SK-N-SH (cell line): ENCODE measurements around the gene IRAK3.
A peak's percentile ranks its signal among the peaks of the same experiment; 100 is the strongest.

Experiments used
- EP300 ChIP-seq, 2 experiments: IDR thresholded peaks; 2 replicates each; pipeline versions ENCODE4 v1.4.0 to v1.6.1; 2012; ENCODE audit warnings: borderline replicate concordance in 1 of 2, low read depth in 1 of 2, low read length in 1 of 2
- EZH2phosphoT487 ChIP-seq: fragments of 200-600 bp; sonication (generic); IDR thresholded peaks from 2 replicates; pipeline ENCODE4 v1.6.1; 2017; ENCODE audit warnings: low read depth, mixed run types, mild to moderate bottlenecking, antibody characterized with exemption, moderate library complexity, borderline replicate concordance
- GABPA ChIP-seq: IDR thresholded peaks from 2 replicates; pipeline ENCODE4 v1.4.0; 2012; ENCODE audit warnings: low read depth, mild to moderate bottlenecking
- NFIC ChIP-seq: IDR thresholded peaks from 2 replicates; pipeline ENCODE4 v1.4.0; 2012; ENCODE audit warnings: borderline replicate concordance
- NRF1 ChIP-seq: IDR thresholded peaks from 2 replicates; pipeline ENCODE4 v1.6.1; 2012; ENCODE audit warnings: low read depth, mild to moderate bottlenecking, low read length
- RAD21 ChIP-seq: IDR thresholded peaks from 2 replicates; pipeline ENCODE4 v1.6.1; 2012; ENCODE audit warnings: mild to moderate bottlenecking, low read length
- RFX5 ChIP-seq: IDR thresholded peaks from 2 replicates; pipeline ENCODE4 v1.6.1; 2012; ENCODE audit warnings: mild to moderate bottlenecking, improper control_type of control experiment, low read length
- SIN3A ChIP-seq: IDR thresholded peaks from 2 replicates; pipeline ENCODE4 v1.6.1; 2012; ENCODE audit warnings: low read depth, mild to moderate bottlenecking, low read length, moderate library complexity, borderline replicate concordance
- TF ChIP-seq, protein P1 (sequence below): fragments of 200-600 bp; sonication (generic); IDR thresholded peaks from 2 replicates; pipeline ENCODE4 v1.6.1; 2017; ENCODE audit warnings: antibody characterized with exemption, mild to moderate bottlenecking, moderate library complexity
- TF ChIP-seq, protein P2 (sequence below): IDR thresholded peaks from 2 replicates; pipeline ENCODE4 v1.4.0; 2012; ENCODE audit warnings: low read depth, borderline replicate concordance
- TF ChIP-seq, protein P3 (sequence below): fragments of 150-350 bp; IDR thresholded peaks from 2 replicates; pipeline ENCODE4 v1.6.1; 2017; ENCODE audit warnings: antibody characterized with exemption, low read length, low read depth, borderline replicate concordance

DNA sequence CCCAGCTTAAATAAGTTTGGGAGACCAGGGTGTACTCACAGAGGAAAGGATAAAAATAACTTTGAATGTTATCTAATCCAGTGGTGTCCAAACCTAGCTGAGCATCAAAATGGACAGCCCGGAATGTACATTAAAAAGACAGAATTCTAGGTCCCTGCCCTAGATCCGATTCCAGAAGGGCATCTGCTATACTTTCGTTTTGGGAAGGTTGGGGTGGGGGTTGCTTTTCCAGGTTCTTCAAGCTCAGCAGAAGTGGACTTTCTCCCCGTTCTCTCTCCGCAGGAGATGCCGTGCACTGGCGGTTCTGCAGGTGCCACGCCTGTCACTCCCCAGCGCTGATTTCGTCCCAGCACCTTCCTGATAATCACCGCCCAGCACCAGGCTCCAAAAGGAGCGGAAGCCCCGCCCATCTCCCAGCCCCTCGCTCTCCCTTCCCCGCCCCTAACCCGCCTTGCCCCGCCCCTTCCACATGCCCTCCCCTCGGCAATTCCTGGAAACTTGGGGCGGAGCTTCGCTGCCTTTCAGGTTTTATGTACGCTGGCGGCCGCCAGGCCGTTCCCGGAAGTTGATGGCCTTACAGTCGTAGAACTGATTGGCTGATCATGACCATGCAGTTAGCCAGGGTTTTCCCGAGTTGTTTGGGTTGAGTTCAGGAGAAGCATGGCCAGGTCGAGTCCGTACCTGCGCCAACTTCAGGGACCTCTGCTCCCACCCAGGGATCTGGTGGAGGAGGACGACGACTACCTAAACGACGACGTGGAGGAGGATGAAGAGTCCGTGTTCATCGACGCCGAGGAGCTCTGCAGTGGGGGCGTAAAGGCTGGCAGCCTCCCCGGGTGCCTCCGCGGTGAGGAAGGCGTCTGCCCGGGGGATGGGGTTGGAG lies 113.2 kb downstream of the IRAK3 start, which contains the start of gene HELB:
- TF ChIP-seq EZH2phosphoT487 (no peak), GABPA (peak; percentile 44; the same call in 1 of the 2 replicates), EP300 (IDR thresholded peaks at IDR 0.05; ENCODE audit: borderline replicate concordance in 1 of 2, low read depth in 1 of 2, low read length in 1 of 2) (no peak), NFIC (no peak), SIN3A (0 out of 2 replicates have a peak, but pooled peaks have one; percentile 34), RFX5 (no peak), RAD21 (no peak), NRF1 (no peak; the same call in 1 of the 2 replicates)
- TF ChIP-seq, protein P1, sequence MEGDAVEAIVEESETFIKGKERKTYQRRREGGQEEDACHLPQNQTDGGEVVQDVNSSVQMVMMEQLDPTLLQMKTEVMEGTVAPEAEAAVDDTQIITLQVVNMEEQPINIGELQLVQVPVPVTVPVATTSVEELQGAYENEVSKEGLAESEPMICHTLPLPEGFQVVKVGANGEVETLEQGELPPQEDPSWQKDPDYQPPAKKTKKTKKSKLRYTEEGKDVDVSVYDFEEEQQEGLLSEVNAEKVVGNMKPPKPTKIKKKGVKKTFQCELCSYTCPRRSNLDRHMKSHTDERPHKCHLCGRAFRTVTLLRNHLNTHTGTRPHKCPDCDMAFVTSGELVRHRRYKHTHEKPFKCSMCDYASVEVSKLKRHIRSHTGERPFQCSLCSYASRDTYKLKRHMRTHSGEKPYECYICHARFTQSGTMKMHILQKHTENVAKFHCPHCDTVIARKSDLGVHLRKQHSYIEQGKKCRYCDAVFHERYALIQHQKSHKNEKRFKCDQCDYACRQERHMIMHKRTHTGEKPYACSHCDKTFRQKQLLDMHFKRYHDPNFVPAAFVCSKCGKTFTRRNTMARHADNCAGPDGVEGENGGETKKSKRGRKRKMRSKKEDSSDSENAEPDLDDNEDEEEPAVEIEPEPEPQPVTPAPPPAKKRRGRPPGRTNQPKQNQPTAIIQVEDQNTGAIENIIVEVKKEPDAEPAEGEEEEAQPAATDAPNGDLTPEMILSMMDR, result no peak
- TF ChIP-seq, protein P2, sequence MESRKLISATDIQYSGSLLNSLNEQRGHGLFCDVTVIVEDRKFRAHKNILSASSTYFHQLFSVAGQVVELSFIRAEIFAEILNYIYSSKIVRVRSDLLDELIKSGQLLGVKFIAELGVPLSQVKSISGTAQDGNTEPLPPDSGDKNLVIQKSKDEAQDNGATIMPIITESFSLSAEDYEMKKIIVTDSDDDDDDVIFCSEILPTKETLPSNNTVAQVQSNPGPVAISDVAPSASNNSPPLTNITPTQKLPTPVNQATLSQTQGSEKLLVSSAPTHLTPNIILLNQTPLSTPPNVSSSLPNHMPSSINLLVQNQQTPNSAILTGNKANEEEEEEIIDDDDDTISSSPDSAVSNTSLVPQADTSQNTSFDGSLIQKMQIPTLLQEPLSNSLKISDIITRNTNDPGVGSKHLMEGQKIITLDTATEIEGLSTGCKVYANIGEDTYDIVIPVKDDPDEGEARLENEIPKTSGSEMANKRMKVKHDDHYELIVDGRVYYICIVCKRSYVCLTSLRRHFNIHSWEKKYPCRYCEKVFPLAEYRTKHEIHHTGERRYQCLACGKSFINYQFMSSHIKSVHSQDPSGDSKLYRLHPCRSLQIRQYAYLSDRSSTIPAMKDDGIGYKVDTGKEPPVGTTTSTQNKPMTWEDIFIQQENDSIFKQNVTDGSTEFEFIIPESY, result no peak
- TF ChIP-seq, protein P3, sequence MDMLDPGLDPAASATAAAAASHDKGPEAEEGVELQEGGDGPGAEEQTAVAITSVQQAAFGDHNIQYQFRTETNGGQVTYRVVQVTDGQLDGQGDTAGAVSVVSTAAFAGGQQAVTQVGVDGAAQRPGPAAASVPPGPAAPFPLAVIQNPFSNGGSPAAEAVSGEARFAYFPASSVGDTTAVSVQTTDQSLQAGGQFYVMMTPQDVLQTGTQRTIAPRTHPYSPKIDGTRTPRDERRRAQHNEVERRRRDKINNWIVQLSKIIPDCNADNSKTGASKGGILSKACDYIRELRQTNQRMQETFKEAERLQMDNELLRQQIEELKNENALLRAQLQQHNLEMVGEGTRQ, result no peak
